GM21360 (cell line): ENCODE measurements around the gene TM4SF18.

Source experiments
- ATAC-seq: cut with Tn5 transposase; IDR thresholded peaks from one replicate; pipeline ENCODE4 v1.9.1; 2021; ENCODE audit warnings: mild to moderate bottlenecking, moderate library complexity; ENCODE audit not compliant: unreplicated experiment

Gene TM4SF18

DNA sequence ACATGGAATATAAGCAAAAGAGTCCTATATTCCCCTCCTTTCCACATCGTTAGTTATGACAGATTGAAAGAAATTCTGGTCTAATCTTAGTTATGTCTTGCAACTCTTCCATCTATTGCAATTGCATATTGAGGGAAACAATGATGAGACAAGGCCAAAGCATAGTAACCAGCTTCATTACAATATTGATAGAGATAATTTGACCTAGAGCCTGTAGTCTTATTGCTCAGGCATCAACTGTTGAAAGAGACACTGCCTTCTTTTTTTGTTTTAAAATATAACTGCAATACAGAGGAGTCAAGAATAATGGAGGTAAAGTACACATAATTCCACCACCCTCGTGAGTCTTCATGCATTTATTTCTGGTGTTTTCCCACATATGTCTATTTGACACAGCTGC, 2.0 kb downstream of the TM4SF18 start:
- no peak for ATAC-seq

DNA sequence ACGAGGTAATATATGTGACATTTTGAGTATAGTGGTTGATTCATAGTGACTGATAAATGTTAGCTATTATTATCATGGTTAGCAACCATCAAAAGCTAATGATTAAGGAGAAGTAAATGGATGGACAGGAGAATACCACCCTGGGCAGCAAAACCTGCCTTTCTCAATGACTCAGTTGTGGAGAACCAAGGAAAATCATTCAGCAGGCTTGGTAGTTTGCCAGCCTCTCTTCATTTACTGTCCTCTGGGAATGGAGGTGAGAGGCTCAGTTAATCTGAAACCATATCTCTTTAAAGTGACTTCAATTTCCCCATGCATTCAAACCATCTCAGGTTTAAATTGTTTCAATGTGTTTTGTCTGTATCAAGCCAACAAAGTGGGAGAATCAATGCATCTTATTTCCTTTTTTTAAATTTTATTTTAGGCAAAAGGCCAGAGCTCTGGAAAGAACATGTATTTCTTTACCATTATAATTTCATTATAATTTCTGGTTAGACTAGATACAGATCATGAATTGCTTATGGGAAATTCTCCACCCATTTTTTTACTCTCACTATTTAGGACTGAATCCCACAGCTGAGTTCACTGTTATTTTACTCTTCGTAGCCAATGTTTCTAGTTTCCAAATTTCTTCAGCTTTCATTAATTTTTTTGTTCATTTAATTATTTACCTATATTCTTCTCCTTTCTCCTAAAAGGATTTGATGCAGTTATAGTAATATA, 2.7 kb downstream of the TM4SF18 start:
- ATAC-seq: no peak

DNA sequence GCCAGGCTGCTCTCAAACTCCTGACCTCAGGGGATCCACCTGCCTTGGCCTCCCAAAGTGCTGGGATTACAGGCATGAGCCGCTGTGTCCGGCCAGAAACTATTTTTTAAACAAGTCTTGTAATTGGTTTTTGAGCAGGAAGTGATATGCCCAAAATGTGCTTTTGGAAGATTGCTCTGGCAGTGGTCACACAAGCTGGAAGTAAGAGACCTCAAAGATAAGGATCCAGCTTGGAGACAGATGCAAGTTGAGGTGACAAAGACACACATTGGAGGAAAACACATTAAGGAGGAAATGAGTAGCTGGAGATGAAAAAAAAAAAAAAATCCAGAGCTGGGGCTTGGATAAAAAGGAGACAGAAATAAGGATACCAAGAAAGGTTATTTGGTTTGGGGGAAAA, 6.3 kb downstream of the TM4SF18 start:
- no peak for ATAC-seq

DNA sequence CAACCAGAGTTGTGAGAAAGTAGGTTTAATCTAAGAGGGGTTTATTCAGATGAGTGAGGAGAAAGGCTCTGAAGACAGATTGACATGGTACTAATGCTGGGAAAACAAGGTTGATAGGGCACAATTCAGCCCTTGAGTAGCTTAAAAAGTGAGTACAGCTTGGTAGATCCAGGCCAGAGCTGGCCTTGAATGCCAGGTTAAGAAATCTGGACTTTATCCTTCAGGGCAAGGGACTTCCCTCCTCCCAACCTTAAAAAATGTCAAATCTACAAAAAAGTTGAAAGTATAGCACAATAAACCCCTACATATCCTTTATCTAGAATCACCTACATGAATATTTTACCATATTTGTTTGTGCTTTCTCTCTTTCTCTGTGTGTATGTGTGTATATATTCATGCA, 7.9 kb downstream of the TM4SF18 start:
- no peak for ATAC-seq

DNA sequence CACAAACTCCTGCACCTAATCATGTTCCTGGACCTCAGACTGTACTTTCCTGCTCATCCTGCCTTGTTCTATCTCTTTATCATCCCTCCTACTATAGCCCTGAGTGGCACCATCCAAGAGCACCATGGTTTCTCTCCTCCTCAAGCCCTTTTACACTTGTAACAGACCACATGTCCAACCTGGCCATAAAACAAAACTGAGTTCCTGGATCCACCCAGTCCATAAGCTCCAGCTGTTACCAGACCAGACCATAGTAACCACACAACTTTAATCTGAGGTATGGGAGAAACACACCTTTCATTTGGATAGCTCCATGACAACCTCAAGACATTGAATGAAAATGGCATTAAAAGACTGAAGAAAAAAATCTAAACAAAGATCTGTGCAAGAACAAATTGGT, 9.1 kb downstream of the TM4SF18 start:
- no peak for ATAC-seq

DNA sequence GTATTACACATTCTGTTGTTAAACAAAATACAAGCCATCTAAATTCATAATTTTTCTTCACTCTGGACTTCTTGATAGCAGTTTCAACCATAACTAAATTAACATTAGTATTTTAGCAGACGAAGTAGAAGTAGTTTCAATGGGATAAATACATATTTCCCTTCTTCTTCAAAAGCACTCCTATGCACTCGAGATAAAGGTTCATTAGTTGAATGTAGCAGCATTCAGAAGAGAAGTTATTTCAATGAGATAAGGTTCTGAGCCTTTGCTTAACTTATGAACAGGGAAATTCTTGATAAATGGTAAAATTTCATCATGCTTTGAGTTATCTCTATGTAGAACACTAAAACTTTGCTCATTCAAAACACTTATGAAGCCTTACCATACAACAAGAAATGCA, 11.8 kb downstream of the TM4SF18 start:
- no peak for ATAC-seq

DNA sequence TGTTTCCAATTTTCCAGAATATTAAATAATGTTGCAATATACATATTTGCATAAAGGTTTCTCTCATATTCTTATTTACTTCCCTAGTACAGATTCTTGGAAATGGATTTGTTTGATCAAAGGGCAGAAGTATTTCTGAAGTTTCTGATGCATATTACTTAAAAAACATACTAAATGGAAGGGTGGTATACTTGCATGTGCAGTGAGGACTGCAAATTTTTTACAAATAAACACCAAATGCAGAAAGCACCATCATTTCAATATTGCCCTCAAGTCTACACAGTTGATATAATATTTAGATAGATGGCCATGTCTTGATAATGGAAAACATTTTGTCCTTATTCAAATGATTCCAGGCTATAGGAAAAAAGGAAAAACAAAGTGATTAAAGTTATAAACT, 12.3 kb downstream of the TM4SF18 start:
- ATAC-seq: no peak

DNA sequence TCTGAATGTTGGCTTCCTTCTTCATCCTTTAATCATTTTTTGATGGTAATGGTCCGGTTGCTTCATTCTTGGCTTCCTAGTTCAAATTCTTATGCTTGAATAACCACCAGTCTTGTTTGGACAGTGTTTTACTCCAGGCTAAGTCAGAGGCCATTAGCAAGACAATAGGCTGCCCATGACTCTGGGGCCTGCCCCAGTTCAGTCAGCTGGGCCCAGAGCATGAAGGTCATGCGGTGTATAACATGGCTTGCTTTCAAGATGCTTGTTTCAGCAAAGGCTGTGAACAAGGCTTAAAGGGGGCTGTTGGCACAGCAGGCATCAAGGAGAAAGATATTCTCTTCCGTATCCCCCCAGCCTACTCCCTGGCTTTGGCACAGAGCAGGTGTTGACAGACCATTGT, 13.7 kb downstream of the TM4SF18 start:
- ATAC-seq: no peak

DNA sequence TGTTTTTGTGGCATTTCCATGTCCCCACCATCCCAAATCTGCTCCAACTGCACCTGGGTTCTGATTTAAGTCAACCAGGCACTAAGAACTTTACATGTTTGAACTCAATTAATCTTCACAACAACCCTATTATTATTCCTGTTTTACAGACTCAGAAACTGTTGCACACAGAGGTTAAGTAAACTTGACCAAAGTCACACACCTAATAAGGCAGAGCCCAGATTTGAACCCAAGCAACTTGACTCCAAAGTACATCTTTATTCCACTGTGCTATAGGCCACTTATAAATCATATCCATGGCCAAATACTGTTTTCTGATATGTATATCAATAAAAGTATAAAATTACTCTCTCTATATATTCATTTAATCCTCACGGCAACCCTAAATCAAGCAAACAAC, 16.4 kb downstream of the TM4SF18 start:
- no peak for ATAC-seq

DNA sequence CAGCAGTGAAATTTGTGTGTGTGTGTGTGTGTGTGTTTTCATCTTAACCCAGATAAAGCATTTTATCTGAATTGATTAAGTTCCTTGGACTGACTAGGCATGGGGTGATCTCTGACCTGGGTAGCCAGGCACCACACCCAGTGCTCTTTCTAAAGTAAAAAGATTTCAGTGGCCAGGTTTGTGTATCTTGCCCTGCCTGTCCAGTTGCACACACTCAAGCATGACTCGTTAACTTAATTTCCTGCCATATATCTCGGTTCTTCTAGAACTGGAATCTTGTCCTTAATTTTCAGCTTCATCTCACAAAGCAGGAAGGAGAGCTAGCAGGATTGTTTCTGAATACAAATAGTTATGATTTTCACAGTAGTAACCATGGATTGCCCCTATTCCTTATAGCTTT, 17.0 kb downstream of the TM4SF18 start:
- no peak for ATAC-seq

DNA sequence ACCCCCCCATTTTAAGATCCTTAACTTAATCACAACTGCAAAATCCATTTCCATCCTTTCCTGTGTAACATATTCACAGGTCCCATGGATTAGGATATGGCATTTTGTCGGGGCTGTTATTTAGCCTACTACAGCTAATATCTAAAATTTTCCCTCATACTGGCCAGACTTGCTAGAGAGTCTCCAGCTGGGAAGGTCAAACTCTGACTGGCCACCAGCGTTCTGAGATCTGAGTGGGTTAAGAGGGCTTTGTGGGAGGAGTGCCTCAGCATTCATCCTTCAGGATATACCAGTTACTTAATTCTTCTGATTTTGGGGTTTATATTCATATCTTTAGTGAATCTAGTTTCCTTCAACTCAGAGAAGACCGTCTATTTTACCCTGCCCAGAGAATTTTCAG, 17.7 kb downstream of the TM4SF18 start:
- no peak for ATAC-seq

DNA sequence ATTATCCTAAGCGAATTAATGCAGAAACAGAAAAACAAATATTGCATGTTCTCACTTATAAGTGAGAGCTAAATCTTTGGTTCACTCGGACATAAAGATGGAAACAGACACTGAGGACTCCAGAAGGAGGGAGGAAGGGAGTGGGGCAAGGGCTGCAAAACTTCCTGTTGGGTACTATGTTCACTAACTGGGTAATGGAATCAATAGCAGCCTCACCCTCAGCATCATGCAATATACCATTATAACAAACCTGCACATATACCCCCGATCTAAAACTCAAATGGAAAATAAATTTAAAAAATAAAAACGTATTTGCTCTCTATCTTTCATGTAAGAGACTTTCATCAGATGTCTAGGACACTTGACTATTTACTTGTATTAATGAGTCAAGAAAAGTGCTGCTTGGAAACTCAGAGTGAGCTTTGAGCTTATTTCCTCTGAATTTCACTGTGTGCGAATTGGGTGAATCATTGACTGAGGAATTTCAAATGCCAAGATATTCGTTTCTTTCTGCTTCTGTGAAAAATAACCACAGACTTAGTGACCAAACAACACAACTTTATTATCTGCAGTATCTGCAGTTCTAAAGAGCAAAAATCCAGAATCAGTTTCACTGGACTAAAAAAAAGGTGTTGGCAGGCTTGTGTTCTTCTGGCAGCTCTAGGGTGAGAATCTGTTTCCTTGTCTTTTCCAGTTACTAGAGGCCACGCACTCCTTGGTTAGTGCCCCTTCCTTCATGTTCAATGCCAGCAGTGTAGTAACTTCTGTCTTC, 18.4 kb downstream of the TM4SF18 start:
- no peak for ATAC-seq

DNA sequence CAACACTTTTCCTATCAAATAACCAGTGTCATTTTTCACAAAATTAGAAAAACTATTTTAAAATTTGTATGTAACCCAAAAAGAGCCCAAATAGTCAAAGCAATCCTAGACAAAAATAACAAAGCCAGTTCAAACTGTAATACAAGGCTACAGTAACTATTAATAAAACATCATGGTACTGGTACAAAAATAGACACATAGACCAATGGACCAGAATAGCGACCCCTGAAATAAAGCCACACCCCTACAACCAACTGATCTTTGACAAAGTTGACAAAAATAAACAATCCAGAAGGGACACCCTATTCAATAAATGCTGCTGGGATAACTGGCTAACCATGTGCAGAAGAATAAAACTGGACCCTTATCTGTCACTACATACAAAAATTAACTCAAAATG, 19.9 kb downstream of the TM4SF18 start:
- ATAC-seq: no peak

DNA sequence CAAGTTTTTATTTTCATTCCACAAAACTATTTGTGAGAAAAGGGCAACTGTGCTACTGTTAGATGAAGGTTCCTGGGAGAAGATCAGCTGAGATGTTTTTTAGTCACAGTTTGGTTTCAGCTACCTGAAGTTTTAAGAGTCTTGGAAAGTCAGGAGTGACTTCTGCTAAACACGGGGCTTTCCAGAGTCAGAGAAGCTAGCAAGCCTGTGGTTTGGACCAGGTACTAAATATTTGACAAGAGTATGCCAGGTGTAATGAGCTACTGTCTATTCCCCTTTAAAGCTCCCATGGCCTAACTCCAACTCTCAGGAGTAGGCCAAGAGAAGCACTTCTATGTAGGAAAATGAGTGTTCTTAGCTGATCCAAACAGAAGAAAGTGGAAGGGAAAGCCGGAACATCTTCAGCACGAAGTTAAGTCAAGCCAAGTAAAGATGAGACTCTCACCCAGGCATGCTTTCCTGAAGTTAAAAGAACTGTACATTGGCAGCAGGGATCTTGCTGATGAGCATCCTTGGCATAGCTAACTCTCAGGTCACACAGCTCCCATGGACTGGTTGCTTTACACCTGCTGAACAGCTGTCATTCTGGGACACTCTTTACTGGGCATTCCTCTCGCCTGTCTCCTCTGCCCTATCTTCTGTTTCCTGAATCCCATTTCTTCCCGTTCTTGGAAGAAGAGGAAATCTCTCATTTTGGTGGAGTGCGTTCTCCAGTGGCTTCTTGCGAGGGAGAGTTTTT, 22.5 kb downstream of the TM4SF18 start:
- no peak for ATAC-seq

DNA sequence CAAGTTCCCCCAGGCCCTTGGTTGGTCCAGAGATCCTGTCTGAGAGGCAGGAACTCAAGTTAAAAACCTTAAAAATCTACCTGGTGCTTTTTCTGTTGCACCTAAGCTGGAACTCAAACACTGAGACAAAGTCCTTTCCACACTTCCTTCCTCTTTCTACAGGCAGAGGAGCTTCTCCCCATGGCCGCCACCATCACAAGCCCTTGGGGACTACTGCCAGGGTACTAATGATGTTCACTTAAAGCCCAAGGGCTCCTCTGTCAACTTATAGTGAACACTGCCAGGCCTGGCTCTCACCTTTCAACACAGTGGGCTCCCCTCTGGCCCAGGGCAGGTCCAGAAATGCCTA, 26.0 kb downstream of the TM4SF18 start:
- ATAC-seq: no peak

DNA sequence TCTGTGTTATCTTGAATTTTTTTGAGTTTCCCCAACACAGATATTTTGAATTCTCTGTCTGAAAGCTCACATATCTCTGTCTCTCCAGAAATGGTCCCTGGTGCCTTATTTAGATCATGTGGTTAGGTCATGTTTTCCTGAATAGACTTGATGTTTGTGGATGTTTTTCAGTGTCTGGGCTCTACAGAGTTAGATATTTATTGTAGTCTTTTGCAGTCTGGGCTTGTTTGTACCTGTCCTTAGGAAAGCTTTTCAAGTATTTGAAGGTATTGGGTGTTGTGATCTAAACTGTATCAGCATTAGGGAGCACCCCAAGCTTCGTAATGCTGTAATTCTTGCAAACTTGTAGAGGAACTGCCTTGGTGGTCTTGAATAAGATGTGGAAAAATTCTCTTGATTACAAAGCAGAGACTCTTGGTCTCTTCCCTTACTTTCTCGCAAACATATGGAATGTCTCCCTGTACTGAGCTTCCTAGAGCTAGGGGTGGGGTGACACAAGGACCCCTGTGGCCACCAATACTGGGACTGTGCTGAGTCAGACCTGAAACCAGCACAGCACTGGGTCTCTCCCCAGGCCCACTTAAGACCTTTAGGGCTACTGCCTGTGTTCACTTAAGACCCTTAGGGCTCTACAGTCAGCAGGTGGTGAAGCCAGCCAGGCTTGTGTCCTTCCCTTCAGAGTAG, 26.5 kb downstream of the TM4SF18 start:
- ATAC-seq: no peak

DNA sequence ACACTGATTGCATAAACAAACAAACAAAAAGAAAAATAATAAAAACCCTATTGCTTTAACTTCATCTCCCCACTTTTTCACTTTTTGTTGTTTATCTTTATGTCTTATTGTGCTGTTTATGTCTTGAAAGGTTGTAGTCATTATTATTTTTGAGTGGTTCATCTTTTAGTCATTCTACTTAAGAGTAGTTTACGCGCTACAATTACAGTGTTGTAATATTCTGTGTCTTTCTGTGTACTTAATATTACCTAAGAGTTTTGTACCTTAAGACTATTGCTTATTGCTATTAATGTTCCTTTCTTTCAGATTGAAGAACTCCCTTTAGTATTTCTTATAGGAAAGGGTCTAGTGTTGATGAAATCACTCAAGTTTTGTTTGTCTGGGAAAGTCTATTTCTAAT, 28.1 kb downstream of the TM4SF18 start:
- ATAC-seq: no peak

DNA sequence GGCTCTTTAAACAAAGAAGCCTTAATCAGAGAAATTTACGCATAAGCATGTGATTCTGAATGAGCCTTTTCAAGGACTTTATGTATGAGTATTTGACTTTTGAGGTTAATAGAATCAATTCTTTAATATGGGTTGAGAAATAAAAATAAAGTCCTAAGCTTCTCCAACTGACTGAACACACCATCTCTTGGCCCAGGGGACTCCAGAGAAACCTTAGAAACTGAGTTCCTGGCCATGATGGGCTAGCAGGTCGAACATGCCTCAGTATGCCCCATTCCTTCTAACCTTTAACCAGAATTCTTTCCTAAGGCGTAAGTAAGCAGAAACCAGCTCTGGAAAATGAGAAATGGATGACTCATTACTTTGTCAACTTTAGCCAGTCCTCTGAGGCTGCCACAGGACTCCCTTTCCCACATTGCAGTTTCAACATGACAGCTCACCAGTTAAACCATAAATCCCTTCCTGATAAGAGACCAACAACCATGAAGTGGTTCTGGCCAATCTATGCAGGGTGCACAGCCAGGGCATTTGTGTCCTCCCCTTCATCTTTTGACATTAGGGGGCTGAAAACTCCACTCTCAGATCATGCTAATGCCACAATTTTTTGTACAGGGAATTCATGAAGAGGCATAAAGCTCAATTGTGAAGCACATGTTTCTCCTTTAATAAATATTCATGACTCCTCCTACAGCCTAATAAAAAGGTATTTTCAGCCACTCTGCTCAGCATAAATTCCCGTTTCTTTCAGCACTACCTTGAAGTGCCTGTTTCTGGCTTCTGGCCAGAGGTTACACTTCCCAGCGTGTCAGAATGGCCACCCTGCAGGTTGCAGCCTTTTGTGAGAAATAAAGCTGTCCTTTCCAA, 33.3 kb downstream of the TM4SF18 start:
- ATAC-seq: no peak

DNA sequence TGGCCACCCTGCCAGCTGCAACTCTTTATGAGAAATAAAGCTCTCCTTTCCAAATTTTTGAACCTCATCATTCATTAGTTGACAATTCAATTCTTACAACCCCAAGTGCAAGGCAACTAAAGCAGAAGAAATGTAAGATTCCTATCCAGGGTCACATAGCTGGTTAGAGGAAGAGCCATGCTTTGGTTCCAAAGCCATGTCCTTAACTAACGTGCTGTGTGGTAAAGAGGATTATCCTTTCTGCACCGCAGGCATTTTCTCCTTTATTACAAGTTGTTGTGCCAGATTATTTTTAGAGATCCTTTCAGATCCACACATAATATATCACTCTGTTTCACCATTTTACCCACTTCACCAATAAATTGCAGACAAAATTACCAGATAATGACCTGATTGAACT, 36.5 kb downstream of the TM4SF18 start:
- no peak for ATAC-seq

DNA sequence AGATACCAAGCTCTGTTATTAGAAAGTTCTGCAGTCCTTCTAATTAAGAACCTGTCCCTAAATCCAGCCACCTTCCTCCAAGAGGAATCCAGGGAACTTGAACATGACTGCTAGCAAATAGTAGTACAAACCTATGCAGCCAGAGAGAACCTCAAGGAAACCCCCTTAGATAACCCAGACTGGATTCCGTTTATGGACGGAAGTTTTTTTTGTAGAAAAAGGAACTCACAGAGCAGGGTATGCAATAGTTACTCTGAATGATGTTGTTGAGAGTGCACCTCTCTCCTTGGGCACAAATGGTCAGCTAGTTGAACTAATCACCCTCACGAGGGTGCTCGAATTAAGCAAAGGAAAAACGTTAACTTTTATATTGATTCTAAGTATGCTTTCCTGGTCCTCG, 40.8 kb downstream of the TM4SF18 start:
- ATAC-seq: no peak

DNA sequence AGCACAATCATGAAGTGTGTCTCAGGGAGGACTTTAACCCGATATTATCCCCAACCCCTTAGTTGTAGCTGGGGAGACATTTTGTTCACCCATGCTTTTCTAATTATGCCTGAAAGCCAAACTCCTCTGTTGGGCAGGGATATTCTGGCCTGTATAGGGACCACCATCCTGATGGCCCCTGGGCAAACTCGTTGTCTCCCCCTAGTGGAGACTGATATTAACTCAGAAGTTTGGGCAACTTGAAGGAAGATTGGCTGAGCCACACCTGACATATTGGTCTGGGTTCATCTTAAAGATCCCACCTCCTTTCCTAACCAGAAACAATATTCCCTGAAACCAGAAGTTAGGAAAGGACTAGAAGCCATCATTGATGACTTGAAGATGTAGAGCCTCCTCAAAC, 42.3 kb downstream of the TM4SF18 start:
- ATAC-seq: no peak
